Measurements from ENCODE around the gene BARX1. TPM values are rescaled to one million over a fixed set of nuclear protein-coding genes. Genes with fewer than 3 reads are reported as not detected.

The BARX1 gene
- total RNA-seq, 4 donors from 2014 or later = not detected

- TF ChIP-seq CTCF (IDR thresholded peaks at IDR 0.05; ENCODE audit: low read depth) = no peak
Observed at GRCh38 chr9:93959739-93960154, 4.6 kb upstream of the BARX1 start.

- TF ChIP-seq CTCF (IDR thresholded peaks at IDR 0.05; ENCODE audit: low read depth) = no peak
Observed at GRCh38 chr9:93958819-93959682, 3.9 kb upstream of the BARX1 start.

GRCh38 chr9:93958121-93958818 lies 3.1 kb upstream of the BARX1 start:
- no peak for TF ChIP-seq CTCF (IDR thresholded peaks at IDR 0.05; ENCODE audit: low read depth)

GRCh38 chr9:93955981-93956784 lies 1.0 kb upstream of the BARX1 start:
- TF ChIP-seq CTCF (IDR thresholded peaks at IDR 0.05; ENCODE audit: low read depth) = no peak

GRCh38 chr9:93954434-93955061 lies 607 bp downstream of the BARX1 start:
- TF ChIP-seq CTCF (IDR thresholded peaks at IDR 0.05; ENCODE audit: low read depth) = no peak

GRCh38 chr9:93953496-93954433 lies 1.4 kb downstream of the BARX1 start:
- no peak for TF ChIP-seq CTCF (IDR thresholded peaks at IDR 0.05; ENCODE audit: low read depth)

All from subcutaneous adipose tissue (tissue), 4 donors.